GM23338 (cell line): ENCODE measurements around the gene APCDD1L. TPM values are rescaled to one million over a fixed set of nuclear protein-coding genes. Genes with fewer than 3 reads are reported as not detected.

Experiments
- ATAC-seq: fragments of 200-7000 bp; cut with Tn5 transposase; 3 replicates; pipeline ENCODE4 v1.9.1; 2020
- DNase-seq: peaks from one replicate; pipeline ENCODE4 v3.0.0-alpha.2; 2015; ENCODE audit warnings: low spot score
- H2AFZ ChIP-seq: fragments of 200-600 bp; sonication (generic); 2 replicates; pipeline ENCODE4 v1.8.0; 2016; ENCODE audit warnings: antibody characterized with exemption, mild to moderate bottlenecking, moderate library complexity
- H3F3A ChIP-seq: fragments of 200-600 bp; sonication (generic); replicated peaks from 2 replicates; pipeline ENCODE4 v1.8.0; 2017; ENCODE audit warnings: antibody characterized with exemption, mixed run types, low read depth
- H3K27ac ChIP-seq: fragments of 200-600 bp; sonication (generic); 2 replicates; pipeline ENCODE4 v1.6.1; 2016; ENCODE audit warnings: low read depth
- H3K27me3 ChIP-seq: fragments of 200-600 bp; sonication (generic); 2 replicates; pipeline ENCODE4 v1.8.0; 2016; ENCODE audit warnings: mild to moderate bottlenecking, mixed run types, moderate library complexity; ENCODE audit not compliant: insufficient read depth
- H3K36me3 ChIP-seq: fragments of 200-600 bp; sonication (generic); 2 replicates; pipeline ENCODE4 v1.8.0; 2016; ENCODE audit warnings: mild to moderate bottlenecking; ENCODE audit not compliant: insufficient read depth
- H3K4me1 ChIP-seq: fragments of 200-600 bp; sonication (generic); 2 replicates; pipeline ENCODE4 v1.8.0; 2016; ENCODE audit warnings: mild to moderate bottlenecking, moderate library complexity; ENCODE audit not compliant: insufficient read depth
- H3K4me2 ChIP-seq: fragments of 200-600 bp; sonication (generic); 2 replicates; pipeline ENCODE4 v1.7.1; 2017; ENCODE audit warnings: mixed run types
- H3K4me3 ChIP-seq: fragments of 200-600 bp; sonication (generic); 2 replicates; pipeline ENCODE4 v1.6.1; 2016; ENCODE audit warnings: mixed run types
- H3K79me2 ChIP-seq: fragments of 200-600 bp; sonication (generic); replicated peaks from 2 replicates; pipeline ENCODE4 v1.8.0; 2017; ENCODE audit warnings: mild to moderate bottlenecking; ENCODE audit not compliant: insufficient read depth
- H3K9me2 ChIP-seq: fragments of 200-600 bp; sonication (generic); 2 replicates; pipeline ENCODE4 v1.8.0; 2017; ENCODE audit not compliant: insufficient read depth
- H4K20me1 ChIP-seq: fragments of 200-600 bp; sonication (generic); replicated peaks from 2 replicates; pipeline ENCODE4 v1.8.0; 2017; ENCODE audit warnings: mild to moderate bottlenecking; ENCODE audit not compliant: insufficient read depth
- H3K27ac Mint-ChIP-seq: 2 replicates; pipeline ENCODE4 v1.8.0; 2020; ENCODE audit warnings: inconsistent platforms, mild to moderate bottlenecking, moderate library complexity, mixed read lengths
- H3K27me3 Mint-ChIP-seq: 3 replicates; pipeline ENCODE4 v1.8.0; 2022; ENCODE audit warnings: low read depth, mild to moderate bottlenecking, moderate library complexity, mixed read lengths, inconsistent platforms; ENCODE audit not compliant: insufficient read depth, poor library complexity
- H3K36me3 Mint-ChIP-seq: 3 replicates; pipeline ENCODE4 v1.8.0; 2021; ENCODE audit warnings: low read depth, mild to moderate bottlenecking, inconsistent platforms, moderate library complexity, mixed read lengths
- H3K4me1 Mint-ChIP-seq: 3 replicates; pipeline ENCODE4 v1.8.0; 2020; ENCODE audit warnings: mild to moderate bottlenecking, inconsistent platforms, mixed read lengths
- H3K4me3 Mint-ChIP-seq: 3 replicates; pipeline ENCODE4 v1.8.0; 2021; ENCODE audit warnings: moderate library complexity, mild to moderate bottlenecking, inconsistent platforms, mixed read lengths
- H3K9me3 Mint-ChIP-seq: 3 replicates; pipeline ENCODE4 v1.8.0; 2020; ENCODE audit warnings: moderate library complexity, mild to moderate bottlenecking, inconsistent platforms, mixed read lengths
- CREB1 ChIP-seq: fragments of 250-450 bp; sonication (Bioruptor Pico); IDR thresholded peaks from 2 replicates; pipeline ENCODE4 v1.5.0; 2020; ENCODE audit warnings: low read depth, mild to moderate bottlenecking, moderate library complexity
- EZH2 ChIP-seq: fragments of 200-600 bp; sonication (generic); IDR thresholded peaks from one replicate; pipeline ENCODE4 v1.8.0; 2017; ENCODE audit warnings: antibody characterized with exemption, mild to moderate bottlenecking, low read depth; ENCODE audit not compliant: unreplicated experiment
- EZH2phosphoT487 ChIP-seq: fragments of 200-600 bp; sonication (generic); IDR thresholded peaks from one replicate; pipeline ENCODE4 v1.8.1; 2018; ENCODE audit warnings: antibody characterized with exemption; ENCODE audit not compliant: unreplicated experiment
- JUNB ChIP-seq: IDR thresholded peaks from one replicate; pipeline ENCODE4 v1.6.1; 2016; ENCODE audit warnings: antibody characterized with exemption; ENCODE audit not compliant: unreplicated experiment
- NANOG ChIP-seq: IDR thresholded peaks from 2 replicates; pipeline ENCODE4 v1.6.1; 2016; ENCODE audit warnings: antibody characterized with exemption, borderline replicate concordance
- POLR2AphosphoS5 ChIP-seq: IDR thresholded peaks from 2 replicates; pipeline ENCODE4 v1.6.1; 2016; ENCODE audit warnings: antibody characterized with exemption, low read depth
- STAT1 ChIP-seq: IDR thresholded peaks from one replicate; pipeline ENCODE4 v1.6.1; 2016; ENCODE audit warnings: antibody characterized with exemption; ENCODE audit not compliant: unreplicated experiment
- ZNF114 ChIP-seq: fragments of 250-450 bp; sonication (Bioruptor Pico); IDR thresholded peaks from 2 replicates; pipeline ENCODE4 v1.5.0; 2020; ENCODE audit warnings: mild to moderate bottlenecking, moderate library complexity
- ZNF331 ChIP-seq: fragments of 250-450 bp; sonication (Bioruptor Pico); IDR thresholded peaks from 2 replicates; pipeline ENCODE4 v1.5.0; 2020; ENCODE audit warnings: low read depth, mild to moderate bottlenecking, moderate library complexity
- polyA plus RNA-seq: library from polyadenylated mRNA; unstranded; fragments of >200 nt; fragmentation: Nextera tagmentation; extraction: Ambion mirVana; gene quantifications from 2 replicates; pipeline ENCODE4 v1.2.1, GENCODE V29; 2016
- total RNA-seq: library from RNA; depleted of rRNA; stranded (reverse); fragments of >200 nt; shearing (Covaris generic); gene quantifications from 2 replicates; pipeline ENCODE4 v1.2.3, GENCODE V29; 2014
- TF ChIP-seq, protein P1 (sequence below): IDR thresholded peaks from 2 replicates; pipeline ENCODE4 v1.6.1; 2016; ENCODE audit warnings: antibody characterized with exemption
- TF ChIP-seq, protein P2 (sequence below): IDR thresholded peaks from one replicate; pipeline ENCODE4 v1.6.1; 2018; ENCODE audit warnings: antibody characterized with exemption; ENCODE audit not compliant: unreplicated experiment
- TF ChIP-seq, protein P3 (sequence below): fragments of 250-450 bp; sonication (Bioruptor Pico); IDR thresholded peaks from 2 replicates; pipeline ENCODE4 v1.5.0; 2020; ENCODE audit warnings: mild to moderate bottlenecking, moderate library complexity
- TF ChIP-seq, protein P4 (sequence below), 2 experiments: fragments of 200-600 bp in 1 of 2; sonication (generic) in 1 of 2; conservative IDR thresholded peaks; 2 replicates each; pipeline versions ENCODE4 v1.5.1 to v1.6.1; 2016 to 2017; ENCODE audit warnings: antibody characterized with exemption in 2 of 2, low read depth in 2 of 2, mild to moderate bottlenecking in 2 of 2, moderate library complexity in 1 of 2

The APCDD1L gene
- total and polyA plus RNA-seq, 2 experiments from 2014 or later, result 1.8 to 4.6 TPM

DNA sequence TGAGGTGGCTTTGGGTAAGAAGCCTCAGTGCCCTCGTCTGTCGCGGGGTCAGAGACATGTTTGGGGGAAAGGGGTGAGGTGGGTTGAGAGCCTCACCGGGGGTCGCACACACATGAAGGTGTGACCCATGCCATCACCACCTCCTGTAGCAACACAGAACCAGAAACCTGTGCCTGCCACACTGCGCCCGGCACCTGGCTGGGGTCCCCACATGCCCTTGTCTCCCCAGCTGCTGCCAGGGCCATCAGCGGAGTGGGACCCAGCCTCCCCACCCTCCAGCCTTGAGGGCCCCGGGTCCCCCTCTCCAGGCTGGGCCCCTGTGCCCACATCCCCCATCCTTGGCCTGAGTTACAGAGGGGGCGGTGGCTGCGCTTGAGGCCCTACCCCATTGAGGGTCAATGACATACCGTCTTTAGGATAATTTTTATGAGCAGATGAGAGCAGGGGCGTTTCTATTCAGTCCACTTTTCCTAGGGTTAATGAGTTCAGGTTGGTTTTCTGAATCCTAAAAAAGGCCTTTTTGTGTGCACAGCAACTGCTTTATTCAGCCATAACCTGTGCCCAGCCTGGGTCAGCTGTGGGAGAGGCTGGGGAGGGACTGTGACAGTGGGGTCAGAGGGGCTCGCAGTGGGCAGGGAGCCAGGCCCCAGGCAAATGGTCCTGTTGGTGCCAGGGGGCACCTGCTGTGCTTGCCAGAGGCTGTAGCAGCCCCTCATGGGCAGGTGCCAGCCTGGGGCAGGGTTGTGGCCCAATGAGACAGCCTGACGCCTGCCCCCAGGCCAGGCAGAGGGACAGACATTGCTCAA lies 19.4 kb downstream of the APCDD1L start:
- ATAC-seq, result no peak
- H3K9me3 Mint-ChIP-seq, result peaks cover 7% of the 10 kb centered on the region; the same call in 2 of the 3 replicates

More for the DNA sequence above, 19.4 kb downstream of the APCDD1L start:
- no peaks in the 10 kb centered on the region for H3K4me1 ChIP-seq
- H2AFZ ChIP-seq, result no peak overlapping the region
- Mint-ChIP-seq H3K4me1 (peaks cover 7% of the 10 kb centered on the region; the same call in 2 of the 3 replicates), H3K4me3 (no peak overlapping the region), H3K27ac (no peak overlapping the region), H3K27me3 (peaks cover 6% of the 10 kb centered on the region), H3K36me3 (no peaks in the 10 kb centered on the region; the same call in 1 of the 3 replicates)
- no peaks in the 10 kb centered on the region for H3K79me2 ChIP-seq
- H4K20me1 ChIP-seq, result no peaks in the 10 kb centered on the region
- 0 out of 2 replicates have a peak, but pooled peaks cover 4% of the 10 kb centered on the region for H3F3A ChIP-seq
- H3K27ac ChIP-seq, result no peak overlapping the region
- no peak overlapping the region for H3K4me3 ChIP-seq
- no peak for DNase-seq
- TF ChIP-seq, protein P1, sequence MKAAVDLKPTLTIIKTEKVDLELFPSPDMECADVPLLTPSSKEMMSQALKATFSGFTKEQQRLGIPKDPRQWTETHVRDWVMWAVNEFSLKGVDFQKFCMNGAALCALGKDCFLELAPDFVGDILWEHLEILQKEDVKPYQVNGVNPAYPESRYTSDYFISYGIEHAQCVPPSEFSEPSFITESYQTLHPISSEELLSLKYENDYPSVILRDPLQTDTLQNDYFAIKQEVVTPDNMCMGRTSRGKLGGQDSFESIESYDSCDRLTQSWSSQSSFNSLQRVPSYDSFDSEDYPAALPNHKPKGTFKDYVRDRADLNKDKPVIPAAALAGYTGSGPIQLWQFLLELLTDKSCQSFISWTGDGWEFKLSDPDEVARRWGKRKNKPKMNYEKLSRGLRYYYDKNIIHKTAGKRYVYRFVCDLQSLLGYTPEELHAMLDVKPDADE, result no peak
- TF ChIP-seq POLR2AphosphoS5 (no peak), ZNF331 (CRISPR knock-in tag) (no peak), JUNB (no peak), STAT1 (no peak), NANOG (no peak), EZH2 (no peak), EZH2phosphoT487 (no peak), ZNF114 (CRISPR knock-in tag) (no peak), CREB1 (CRISPR knock-in tag) (no peak)
- TF ChIP-seq, protein P2, sequence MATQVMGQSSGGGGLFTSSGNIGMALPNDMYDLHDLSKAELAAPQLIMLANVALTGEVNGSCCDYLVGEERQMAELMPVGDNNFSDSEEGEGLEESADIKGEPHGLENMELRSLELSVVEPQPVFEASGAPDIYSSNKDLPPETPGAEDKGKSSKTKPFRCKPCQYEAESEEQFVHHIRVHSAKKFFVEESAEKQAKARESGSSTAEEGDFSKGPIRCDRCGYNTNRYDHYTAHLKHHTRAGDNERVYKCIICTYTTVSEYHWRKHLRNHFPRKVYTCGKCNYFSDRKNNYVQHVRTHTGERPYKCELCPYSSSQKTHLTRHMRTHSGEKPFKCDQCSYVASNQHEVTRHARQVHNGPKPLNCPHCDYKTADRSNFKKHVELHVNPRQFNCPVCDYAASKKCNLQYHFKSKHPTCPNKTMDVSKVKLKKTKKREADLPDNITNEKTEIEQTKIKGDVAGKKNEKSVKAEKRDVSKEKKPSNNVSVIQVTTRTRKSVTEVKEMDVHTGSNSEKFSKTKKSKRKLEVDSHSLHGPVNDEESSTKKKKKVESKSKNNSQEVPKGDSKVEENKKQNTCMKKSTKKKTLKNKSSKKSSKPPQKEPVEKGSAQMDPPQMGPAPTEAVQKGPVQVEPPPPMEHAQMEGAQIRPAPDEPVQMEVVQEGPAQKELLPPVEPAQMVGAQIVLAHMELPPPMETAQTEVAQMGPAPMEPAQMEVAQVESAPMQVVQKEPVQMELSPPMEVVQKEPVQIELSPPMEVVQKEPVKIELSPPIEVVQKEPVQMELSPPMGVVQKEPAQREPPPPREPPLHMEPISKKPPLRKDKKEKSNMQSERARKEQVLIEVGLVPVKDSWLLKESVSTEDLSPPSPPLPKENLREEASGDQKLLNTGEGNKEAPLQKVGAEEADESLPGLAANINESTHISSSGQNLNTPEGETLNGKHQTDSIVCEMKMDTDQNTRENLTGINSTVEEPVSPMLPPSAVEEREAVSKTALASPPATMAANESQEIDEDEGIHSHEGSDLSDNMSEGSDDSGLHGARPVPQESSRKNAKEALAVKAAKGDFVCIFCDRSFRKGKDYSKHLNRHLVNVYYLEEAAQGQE, result no peak
- TF ChIP-seq, protein P3, sequence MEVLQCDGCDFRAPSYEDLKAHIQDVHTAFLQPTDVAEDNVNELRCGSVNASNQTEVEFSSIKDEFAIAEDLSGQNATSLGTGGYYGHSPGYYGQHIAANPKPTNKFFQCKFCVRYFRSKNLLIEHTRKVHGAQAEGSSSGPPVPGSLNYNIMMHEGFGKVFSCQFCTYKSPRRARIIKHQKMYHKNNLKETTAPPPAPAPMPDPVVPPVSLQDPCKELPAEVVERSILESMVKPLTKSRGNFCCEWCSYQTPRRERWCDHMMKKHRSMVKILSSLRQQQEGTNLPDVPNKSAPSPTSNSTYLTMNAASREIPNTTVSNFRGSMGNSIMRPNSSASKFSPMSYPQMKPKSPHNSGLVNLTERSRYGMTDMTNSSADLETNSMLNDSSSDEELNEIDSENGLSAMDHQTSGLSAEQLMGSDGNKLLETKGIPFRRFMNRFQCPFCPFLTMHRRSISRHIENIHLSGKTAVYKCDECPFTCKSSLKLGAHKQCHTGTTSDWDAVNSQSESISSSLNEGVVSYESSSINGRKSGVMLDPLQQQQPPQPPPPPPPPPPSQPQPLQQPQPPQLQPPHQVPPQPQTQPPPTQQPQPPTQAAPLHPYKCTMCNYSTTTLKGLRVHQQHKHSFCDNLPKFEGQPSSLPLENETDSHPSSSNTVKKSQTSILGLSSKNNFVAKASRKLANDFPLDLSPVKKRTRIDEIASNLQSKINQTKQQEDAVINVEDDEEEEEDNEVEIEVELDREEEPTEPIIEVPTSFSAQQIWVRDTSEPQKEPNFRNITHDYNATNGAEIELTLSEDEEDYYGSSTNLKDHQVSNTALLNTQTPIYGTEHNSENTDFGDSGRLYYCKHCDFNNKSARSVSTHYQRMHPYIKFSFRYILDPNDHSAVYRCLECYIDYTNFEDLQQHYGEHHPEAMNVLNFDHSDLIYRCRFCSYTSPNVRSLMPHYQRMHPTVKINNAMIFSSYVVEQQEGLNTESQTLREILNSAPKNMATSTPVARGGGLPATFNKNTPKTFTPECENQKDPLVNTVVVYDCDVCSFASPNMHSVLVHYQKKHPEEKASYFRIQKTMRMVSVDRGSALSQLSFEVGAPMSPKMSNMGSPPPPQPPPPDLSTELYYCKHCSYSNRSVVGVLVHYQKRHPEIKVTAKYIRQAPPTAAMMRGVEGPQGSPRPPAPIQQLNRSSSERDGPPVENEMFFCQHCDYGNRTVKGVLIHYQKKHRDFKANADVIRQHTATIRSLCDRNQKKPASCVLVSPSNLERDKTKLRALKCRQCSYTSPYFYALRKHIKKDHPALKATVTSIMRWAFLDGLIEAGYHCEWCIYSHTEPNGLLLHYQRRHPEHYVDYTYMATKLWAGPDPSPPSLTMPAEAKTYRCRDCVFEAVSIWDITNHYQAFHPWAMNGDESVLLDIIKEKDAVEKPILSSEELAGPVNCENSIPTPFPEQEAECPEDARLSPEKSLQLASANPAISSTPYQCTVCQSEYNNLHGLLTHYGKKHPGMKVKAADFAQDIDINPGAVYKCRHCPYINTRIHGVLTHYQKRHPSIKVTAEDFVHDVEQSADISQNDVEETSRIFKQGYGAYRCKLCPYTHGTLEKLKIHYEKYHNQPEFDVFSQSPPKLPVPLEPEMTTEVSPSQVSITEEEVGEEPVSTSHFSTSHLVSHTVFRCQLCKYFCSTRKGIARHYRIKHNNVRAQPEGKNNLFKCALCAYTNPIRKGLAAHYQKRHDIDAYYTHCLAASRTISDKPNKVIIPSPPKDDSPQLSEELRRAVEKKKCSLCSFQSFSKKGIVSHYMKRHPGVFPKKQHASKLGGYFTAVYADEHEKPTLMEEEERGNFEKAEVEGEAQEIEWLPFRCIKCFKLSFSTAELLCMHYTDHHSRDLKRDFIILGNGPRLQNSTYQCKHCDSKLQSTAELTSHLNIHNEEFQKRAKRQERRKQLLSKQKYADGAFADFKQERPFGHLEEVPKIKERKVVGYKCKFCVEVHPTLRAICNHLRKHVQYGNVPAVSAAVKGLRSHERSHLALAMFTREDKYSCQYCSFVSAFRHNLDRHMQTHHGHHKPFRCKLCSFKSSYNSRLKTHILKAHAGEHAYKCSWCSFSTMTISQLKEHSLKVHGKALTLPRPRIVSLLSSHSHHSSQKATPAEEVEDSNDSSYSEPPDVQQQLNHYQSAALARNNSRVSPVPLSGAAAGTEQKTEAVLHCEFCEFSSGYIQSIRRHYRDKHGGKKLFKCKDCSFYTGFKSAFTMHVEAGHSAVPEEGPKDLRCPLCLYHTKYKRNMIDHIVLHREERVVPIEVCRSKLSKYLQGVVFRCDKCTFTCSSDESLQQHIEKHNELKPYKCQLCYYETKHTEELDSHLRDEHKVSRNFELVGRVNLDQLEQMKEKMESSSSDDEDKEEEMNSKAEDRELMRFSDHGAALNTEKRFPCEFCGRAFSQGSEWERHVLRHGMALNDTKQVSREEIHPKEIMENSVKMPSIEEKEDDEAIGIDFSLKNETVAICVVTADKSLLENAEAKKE (CRISPR knock-in tag), result no peak
- TF ChIP-seq, protein P4, sequence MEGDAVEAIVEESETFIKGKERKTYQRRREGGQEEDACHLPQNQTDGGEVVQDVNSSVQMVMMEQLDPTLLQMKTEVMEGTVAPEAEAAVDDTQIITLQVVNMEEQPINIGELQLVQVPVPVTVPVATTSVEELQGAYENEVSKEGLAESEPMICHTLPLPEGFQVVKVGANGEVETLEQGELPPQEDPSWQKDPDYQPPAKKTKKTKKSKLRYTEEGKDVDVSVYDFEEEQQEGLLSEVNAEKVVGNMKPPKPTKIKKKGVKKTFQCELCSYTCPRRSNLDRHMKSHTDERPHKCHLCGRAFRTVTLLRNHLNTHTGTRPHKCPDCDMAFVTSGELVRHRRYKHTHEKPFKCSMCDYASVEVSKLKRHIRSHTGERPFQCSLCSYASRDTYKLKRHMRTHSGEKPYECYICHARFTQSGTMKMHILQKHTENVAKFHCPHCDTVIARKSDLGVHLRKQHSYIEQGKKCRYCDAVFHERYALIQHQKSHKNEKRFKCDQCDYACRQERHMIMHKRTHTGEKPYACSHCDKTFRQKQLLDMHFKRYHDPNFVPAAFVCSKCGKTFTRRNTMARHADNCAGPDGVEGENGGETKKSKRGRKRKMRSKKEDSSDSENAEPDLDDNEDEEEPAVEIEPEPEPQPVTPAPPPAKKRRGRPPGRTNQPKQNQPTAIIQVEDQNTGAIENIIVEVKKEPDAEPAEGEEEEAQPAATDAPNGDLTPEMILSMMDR (conservative IDR thresholded peaks at IDR 0.05; ENCODE audit: low read depth in 2 of 2), result no peak
- H3K4me2 ChIP-seq, result no peak overlapping the region
- H3K27me3 ChIP-seq, result no peaks in the 10 kb centered on the region
- H3K9me2 ChIP-seq, result no peaks in the 10 kb centered on the region
- no peaks in the 10 kb centered on the region for H3K36me3 ChIP-seq
